Thoracic aorta (tissue), 2 donors: ENCODE data around the gene LRMDA. TPM values are rescaled to one million over a fixed set of nuclear protein-coding genes. Genes with fewer than 3 reads are reported as not detected.
A peak's percentile ranks its signal among the peaks of the same experiment; 100 is the strongest.

Source experiments
- ATAC-seq: fragments of 150-250 bp; one replicate; pipeline ENCODE4 v1.8.0; 2017; ENCODE audit warnings: low read depth; ENCODE audit not compliant: insufficient number of reproducible peaks, low FRiP score
- DNase-seq: peaks from one replicate; pipeline ENCODE4 v3.0.0-alpha.2; 2020; ENCODE audit warnings: low spot score
- H3K27ac ChIP-seq, 2 donors: fragments of 200-600 bp; sonication (generic); 1 replicate in 1 of 2; 2 replicates in 1 of 2; pipeline ENCODE4 v1.5.1; 2016; ENCODE audit warnings: mild to moderate bottlenecking in 2 of 2, moderate library complexity in 2 of 2
- H3K27me3 ChIP-seq: fragments of 200-600 bp; sonication (generic); replicated peaks from 2 replicates; pipeline ENCODE4 v1.6.0; 2016; ENCODE audit warnings: mild to moderate bottlenecking; ENCODE audit not compliant: insufficient read depth
- H3K36me3 ChIP-seq: fragments of 200-600 bp; sonication (generic); one replicate; pipeline ENCODE4 v1.5.1; 2016
- H3K4me1 ChIP-seq, 2 donors: fragments of 200-600 bp; sonication (generic); 1 replicate in 1 of 2; 2 replicates in 1 of 2; pipeline versions ENCODE4 v1.5.1 to v1.6.0; 2016; ENCODE audit warnings: low read depth in 2 of 2, mild to moderate bottlenecking in 1 of 2; ENCODE audit not compliant: control insufficient read depth in 1 of 2
- H3K4me3 ChIP-seq: fragments of 200-600 bp; sonication (generic); 2 replicates; pipeline ENCODE4 v1.5.1; 2016; ENCODE audit warnings: mild to moderate bottlenecking
- H3K9me3 ChIP-seq: fragments of 200-600 bp; sonication (generic); 2 replicates; pipeline ENCODE4 v1.5.1; 2016
- CTCF ChIP-seq: fragments of 200-600 bp; sonication (generic); IDR thresholded peaks from one replicate; pipeline ENCODE4 v1.5.1; 2019; ENCODE audit warnings: antibody characterized with exemption
- total RNA-seq, 2 donors: library from RNA; depleted of rRNA; stranded (reverse); fragments of >200 nt; gene quantifications; one replicate each; pipeline versions ENCODE4 v1.1.0 to v1.2.3, GENCODE V29; 2016

Gene LRMDA
- total RNA-seq, 2 donors from 2014 or later, result 8.3 to 36.6 TPM

- no peaks in the 10 kb centered on the region for H3K27me3 ChIP-seq
- H3K4me1 ChIP-seq, result peaks cover 12 to 39% of the 10 kb centered on the region in 2 donors
- no peaks in the 10 kb centered on the region for H3K36me3 ChIP-seq
- H3K9me3 ChIP-seq, result no peaks in the 10 kb centered on the region
- TF ChIP-seq CTCF, result no peak
- ATAC-seq, result no peak
- no peak for DNase-seq
- peak overlapping the region in 1 of 2 donors; percentile 32 for H3K27ac ChIP-seq
- H3K4me3 ChIP-seq, result no peak overlapping the region
Measured at GRCh38 chr10:75484717-75485116, 53.3 kb downstream of the LRMDA start.

GRCh38 chr10:75486591-75486990 is 55.2 kb downstream of the LRMDA start:
- no peak for TF ChIP-seq CTCF
- Histone ChIP-seq H3K36me3 (no peaks in the 10 kb centered on the region), H3K4me1 (peaks cover 12 to 39% of the 10 kb centered on the region in 2 donors), H3K9me3 (no peaks in the 10 kb centered on the region), H3K27ac (peak overlapping the region; percentile 46 to 55), H3K4me3 (no peak overlapping the region), H3K27me3 (no peaks in the 10 kb centered on the region)
- ATAC-seq, result no peak
- no peak for DNase-seq

- Histone ChIP-seq H3K4me3 (no peak overlapping the region), H3K36me3 (no peaks in the 10 kb centered on the region), H3K27me3 (no peaks in the 10 kb centered on the region), H3K27ac (peak overlapping the region; percentile 46 to 55), H3K9me3 (no peaks in the 10 kb centered on the region), H3K4me1 (peaks cover 12 to 39% of the 10 kb centered on the region in 2 donors)
- TF ChIP-seq CTCF, result no peak
- ATAC-seq (no peak), DNase-seq (no peak)
Measured at GRCh38 chr10:75487087-75487754, 55.8 kb downstream of the LRMDA start.

- H3K27ac ChIP-seq, result peak overlapping the region; percentile 46 to 55
- no peak for TF ChIP-seq CTCF
- no peaks in the 10 kb centered on the region for H3K9me3 ChIP-seq
- peaks cover 12 to 39% of the 10 kb centered on the region in 2 donors for H3K4me1 ChIP-seq
- H3K4me3 ChIP-seq, result no peak overlapping the region
- no peaks in the 10 kb centered on the region for H3K27me3 ChIP-seq
- no peaks in the 10 kb centered on the region for H3K36me3 ChIP-seq
- DNase-seq (no peak), ATAC-seq (no peak)
Measured at GRCh38 chr10:75487755-75488125, 56.3 kb downstream of the LRMDA start.

GRCh38 chr10:75492173-75492925 is 60.9 kb downstream of the LRMDA start:
- H3K27ac ChIP-seq, result no peak overlapping the region
- peaks cover 5 to 15% of the 10 kb centered on the region in 2 donors for H3K4me1 ChIP-seq
- ATAC-seq (no peak), DNase-seq (no peak)
- no peaks in the 10 kb centered on the region for H3K27me3 ChIP-seq
- no peaks in the 10 kb centered on the region for H3K36me3 ChIP-seq
- H3K9me3 ChIP-seq, result no peaks in the 10 kb centered on the region
- no peak overlapping the region for H3K4me3 ChIP-seq
- no peak for TF ChIP-seq CTCF
